Mucosa of descending colon (tissue), 3 donors: ENCODE measurements around the gene ADGRB2. TPM values are rescaled to one million over a fixed set of nuclear protein-coding genes. Genes with fewer than 3 reads are reported as not detected.

Experiments used
- ATAC-seq: fragments of 200-7000 bp; cut with Tn5 transposase; one replicate; pipeline ENCODE4 v1.9.1; 2020; ENCODE audit warnings: mild to moderate bottlenecking, moderate library complexity
- DNase-seq, 3 donors: peaks; one replicate each; pipeline ENCODE4 v3.0.0-alpha.2; 2020
- H3K36me3 ChIP-seq: fragments of 200-600 bp; one replicate; pipeline ENCODE4 v1.8.0; 2021; ENCODE audit warnings: low read depth, mild to moderate bottlenecking
- H3K4me1 ChIP-seq: fragments of 200-600 bp; one replicate; pipeline ENCODE4 v1.8.0; 2021; ENCODE audit warnings: low read depth, mild to moderate bottlenecking
- H3K4me3 ChIP-seq: fragments of 200-600 bp; one replicate; pipeline ENCODE4 v1.8.0; 2021; ENCODE audit warnings: mild to moderate bottlenecking
- H3K9me3 ChIP-seq: fragments of 200-600 bp; one replicate; pipeline ENCODE4 v1.8.0; 2021; ENCODE audit warnings: mild to moderate bottlenecking
- CTCF ChIP-seq: fragments of 200-600 bp; IDR thresholded peaks from one replicate; pipeline ENCODE4 v1.8.0; 2022; ENCODE audit warnings: antibody characterized with exemption, mild to moderate bottlenecking
- intact Hi-C, 2 donors: fragments of 100-400 bp; cut with DNase I in 1 of 2; cut with micrococcal nuclease in 1 of 2; formaldehyde crosslinking; loops; one replicate each; pipeline versions ENCODE4 v1.11.0 to v1.11.1; 2022; cut with DNase I, micrococcal nuclease
- microRNA-seq: library from miRNA; unstranded; fragments of <30 nt; microRNA quantifications from one replicate; pipeline ENCODE4, GENCODE V29; 2019
- total RNA-seq, 3 donors: library from RNA; stranded (reverse); fragmentation: NEBNext Ultra II Directional in 2 of 3; extraction: Animal tissue kit (Norgen Biotek cat#: 25700) in 2 of 3; gene quantifications; one replicate each; pipeline versions ENCODE4 v1.2.1 to v1.2.4, GENCODE V29; 2021 to 2023
- donor health status: DM: no; HTN: no; CAD: no; lungs with moderate emphysema.
- donor health status: DM: no; HTN: no; CAD: no.
- donor health status: DM: no; HTN: yes; CAD: no.

ADGRB2 gene
- total RNA-seq, 3 donors from 2014 or later, result 0.55 to 3.8 (median 0.65) TPM

DNA sequence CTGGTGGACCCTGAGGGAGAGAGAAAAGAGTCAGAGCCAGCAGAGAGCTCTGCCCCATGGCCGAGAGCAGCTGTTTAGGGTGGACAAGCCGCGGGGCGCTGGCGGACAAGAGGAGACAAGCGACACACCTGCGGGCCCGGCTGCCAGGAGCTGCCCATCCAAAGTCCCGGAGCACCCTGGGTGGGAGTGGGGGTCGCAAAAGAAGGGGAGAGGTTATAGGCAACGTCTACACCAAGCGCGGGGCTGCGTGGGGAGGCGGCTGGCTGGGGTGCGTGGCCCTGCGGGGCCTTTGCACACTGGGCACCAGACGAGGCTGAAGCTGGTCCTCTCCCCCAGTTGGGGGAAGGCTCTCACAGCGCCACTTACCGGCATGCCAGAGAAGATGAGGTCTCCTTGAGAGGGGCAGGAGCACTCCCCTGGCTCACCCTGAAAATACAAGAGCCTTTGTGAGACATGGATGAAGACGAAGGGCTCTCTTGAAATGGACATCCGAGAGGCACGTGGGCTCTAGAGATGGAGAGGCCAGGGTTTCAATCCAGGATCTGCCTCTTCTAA, 84.4 kb downstream of the ADGRB2 start:
- intact Hi-C loops, result no loop called here
- DNase-seq (no peak), ATAC-seq (no peak)
- no peaks in the 10 kb centered on the region for H3K9me3 ChIP-seq
- no peaks in the 10 kb centered on the region for H3K4me1 ChIP-seq
- no peak for TF ChIP-seq CTCF
- H3K36me3 ChIP-seq, result no peaks in the 10 kb centered on the region
- no peak overlapping the region for H3K4me3 ChIP-seq

DNA sequence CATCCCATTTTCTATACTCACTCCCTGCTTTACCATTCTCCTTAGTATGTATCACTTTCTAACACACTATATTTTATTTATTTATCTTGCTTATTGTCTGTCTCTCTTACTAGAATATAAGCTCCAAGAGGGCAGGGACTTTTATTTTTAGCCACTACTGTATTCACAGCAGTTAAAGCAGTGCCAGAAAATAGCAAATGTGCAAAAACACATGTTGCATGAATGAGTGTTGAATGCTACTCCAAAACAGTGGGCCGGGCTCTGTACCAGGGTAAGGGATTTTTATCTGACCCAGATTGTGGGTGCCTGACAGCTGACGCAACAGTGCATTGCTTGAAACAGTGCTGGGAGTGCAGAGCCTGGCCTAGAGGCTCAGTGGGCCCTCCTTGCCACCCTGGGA, 85.0 kb downstream of the ADGRB2 start:
- TF ChIP-seq CTCF, result no peak
- Histone ChIP-seq H3K9me3 (no peaks in the 10 kb centered on the region), H3K4me3 (no peak overlapping the region), H3K4me1 (no peaks in the 10 kb centered on the region), H3K36me3 (no peaks in the 10 kb centered on the region)
- no peak for ATAC-seq
- intact Hi-C loops, result no loop called here
- no peak for DNase-seq

- H3K36me3 ChIP-seq, result no peaks in the 10 kb centered on the region
- H3K4me1 ChIP-seq, result no peaks in the 10 kb centered on the region
- no peak for ATAC-seq
- intact Hi-C loops, result no loop called here
- H3K4me3 ChIP-seq, result no peak overlapping the region
- no peaks in the 10 kb centered on the region for H3K9me3 ChIP-seq
- TF ChIP-seq CTCF, result no peak
- DNase-seq, result no peak
Observed at GRCh38 chr1:31678681-31679080, 85.5 kb downstream of the ADGRB2 start.

DNA sequence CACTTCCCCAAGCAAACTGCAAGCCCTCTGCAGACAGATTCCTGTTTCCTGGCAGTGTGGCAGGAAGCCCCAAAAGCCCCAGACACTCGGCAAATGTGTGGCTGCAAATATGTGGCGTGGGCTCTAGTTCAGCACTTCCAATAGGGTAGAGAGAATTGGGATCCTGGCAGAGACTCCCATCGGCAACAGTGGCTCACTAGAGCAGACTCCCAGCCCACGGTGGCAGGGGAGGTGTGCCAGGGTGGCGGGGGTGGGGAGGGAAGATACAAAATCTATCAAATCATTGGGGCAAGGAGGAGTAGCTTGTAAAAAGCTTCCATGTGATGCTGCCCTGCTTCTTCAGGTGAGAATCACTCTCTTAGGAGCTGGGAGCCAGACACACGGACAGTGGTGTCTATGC, 86.2 kb downstream of the ADGRB2 start:
- DNase-seq, result no peak
- intact Hi-C loops, result no loop called here
- no peaks in the 10 kb centered on the region for H3K4me1 ChIP-seq
- H3K36me3 ChIP-seq, result no peaks in the 10 kb centered on the region
- TF ChIP-seq CTCF, result no peak
- no peak overlapping the region for H3K4me3 ChIP-seq
- ATAC-seq, result no peak
- no peaks in the 10 kb centered on the region for H3K9me3 ChIP-seq

- no peak overlapping the region for H3K4me3 ChIP-seq
- no peaks in the 10 kb centered on the region for H3K9me3 ChIP-seq
- DNase-seq (no peak), ATAC-seq (no peak)
- H3K4me1 ChIP-seq, result no peaks in the 10 kb centered on the region
- no peak for TF ChIP-seq CTCF
- intact Hi-C loops, result no loop called here
- no peaks in the 10 kb centered on the region for H3K36me3 ChIP-seq
Observed at GRCh38 chr1:31677401-31677800, 86.7 kb downstream of the ADGRB2 start.

Small RNAs within 50 kb of the gene (microRNA-seq; reads per million reads assigned to microRNA genes)
- not detected for gene MIR4254

Other genes starting within 250 kb of the ADGRB2 start
- 100 to 1,000 TPM; 104 to 169 (median 148) TPM for gene TINAGL1, start 187.8 kb downstream of the ADGRB2 start, total RNA-seq
- gene HCRTR1, start 146.7 kb downstream of the ADGRB2 start, total RNA-seq, result not detected
- gene PEF1, start 119.5 kb downstream of the ADGRB2 start, total RNA-seq, result 10 to 100 TPM; 47.5 to 54.5 (median 52.9) TPM
- gene COL16A1, start 60.3 kb downstream of the ADGRB2 start, total RNA-seq, result 10 to 100 TPM; 11.2 to 62.9 (median 19.3) TPM
- under 1 TPM in 1 of 3 donors, not detected in 2; 0.99 TPM for gene SPOCD1, start 51.7 kb upstream of the ADGRB2 start, total RNA-seq
- 100 to 1,000 TPM; 211 to 307 (median 298) TPM for gene PTP4A2, start 174.0 kb upstream of the ADGRB2 start, total RNA-seq
- gene KHDRBS1, start 249.5 kb upstream of the ADGRB2 start, total RNA-seq, result 100 to 1,000 TPM in 1 of 3 donors, 10 to 100 TPM in 2; 85.2 to 127 (median 90.5) TPM